ENCODE measurements around the gene COG2.
"Not testable (repeated sequence)": the region's sequence is repeated elsewhere in the genome, so short reads cannot be mapped to it uniquely, and the experiment has no call there.

COG2 gene

DNA sequence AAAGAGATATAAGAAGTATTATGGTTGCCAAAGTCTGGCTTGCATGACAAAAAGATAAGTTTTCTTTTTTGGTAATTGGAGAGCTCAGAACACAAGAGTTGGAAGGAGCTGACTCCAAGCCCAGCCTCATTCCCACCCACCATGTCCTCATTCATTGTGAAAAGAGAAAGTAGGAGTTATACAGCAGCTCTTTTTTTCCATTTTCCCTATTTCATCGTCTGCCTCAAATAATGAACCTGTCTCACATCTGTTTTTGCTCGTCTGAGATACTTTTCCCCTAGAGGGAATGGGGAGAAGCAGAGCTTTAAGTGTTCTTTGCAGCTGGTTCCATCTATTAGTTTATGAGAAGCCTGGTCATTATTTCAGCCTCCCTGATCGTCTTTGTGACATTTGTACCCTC, 36.9 kb downstream of the COG2 start:
- no peak for DNase-seq (ENCODE audit: low read depth in 3 of 3)

DNA sequence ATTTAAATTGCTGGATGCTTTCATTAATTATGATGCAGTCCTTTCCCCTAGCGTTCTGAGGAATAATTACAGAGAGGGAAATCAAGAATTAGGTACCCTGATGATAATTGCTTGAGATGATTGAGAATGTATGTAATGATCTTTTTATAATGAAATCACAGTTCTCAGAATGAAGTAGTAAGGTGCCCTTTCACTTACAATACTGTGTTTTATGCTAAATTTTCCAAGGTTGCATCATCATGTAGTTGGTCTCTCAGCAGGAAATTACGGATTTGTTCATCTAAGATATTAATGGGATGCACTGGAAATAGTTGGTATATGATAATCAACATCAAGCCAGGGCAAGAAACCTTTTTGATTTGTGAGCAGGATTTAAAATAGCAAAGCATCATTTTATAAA, 37.5 kb downstream of the COG2 start:
- DNase-seq (ENCODE audit: low read depth in 3 of 3) = no peak

DNA sequence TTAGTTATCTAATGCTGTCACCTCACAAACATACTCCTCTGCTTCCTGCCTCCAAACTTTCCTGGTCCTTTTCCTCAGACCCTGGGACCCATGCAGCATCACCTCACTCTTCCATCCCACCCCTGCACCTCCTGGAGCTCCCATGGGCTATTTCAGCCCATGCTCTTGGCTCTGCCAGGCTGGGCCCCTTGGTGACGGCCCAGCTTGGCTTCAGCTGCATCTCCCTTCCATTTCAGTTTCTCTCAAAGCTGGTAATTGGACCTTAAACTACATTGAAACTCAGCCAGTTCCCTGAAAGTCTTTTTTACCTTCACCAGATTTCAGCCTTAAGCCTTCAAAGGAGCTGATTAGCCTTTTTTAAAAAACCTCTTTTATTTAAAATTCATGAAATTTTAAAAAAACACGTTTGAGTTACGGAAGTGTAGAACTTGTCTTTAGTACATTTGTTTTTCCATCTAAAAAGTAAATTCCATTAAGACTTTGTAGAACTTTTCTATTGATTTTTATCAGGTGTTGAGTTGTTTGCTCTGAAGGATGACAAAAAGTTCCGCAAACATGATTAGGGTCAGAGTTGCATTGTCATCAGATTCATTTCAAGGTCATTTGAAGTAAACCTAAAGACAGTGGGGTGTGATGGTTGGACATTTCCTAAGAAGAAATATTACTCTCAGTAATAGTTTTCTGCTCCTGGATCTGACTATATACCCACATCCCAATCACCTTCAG, 38.2 kb downstream of the COG2 start:
- DNase-seq (ENCODE audit: low read depth in 3 of 3) = no peak

DNA sequence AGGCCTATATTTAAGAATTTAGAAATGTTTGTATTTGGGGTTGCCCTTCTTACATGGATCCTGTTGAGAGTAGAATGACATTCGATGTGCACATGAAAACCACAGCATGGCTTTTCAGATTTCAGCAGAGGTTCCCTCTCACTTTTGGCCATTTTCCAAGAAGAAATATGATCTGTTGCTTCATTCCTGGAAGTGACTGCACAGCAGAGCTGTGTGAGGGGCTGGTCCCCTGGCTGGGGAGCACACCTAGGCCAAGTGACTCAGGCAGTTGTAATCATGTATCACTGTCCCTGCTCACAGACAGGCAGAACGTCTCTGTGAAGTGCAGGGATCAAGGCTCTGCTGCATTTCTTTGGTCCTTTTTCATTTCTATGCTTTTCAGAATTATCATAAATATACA, 39.3 kb downstream of the COG2 start:
- DNase-seq (ENCODE audit: low read depth in 3 of 3) = no peak

DNA sequence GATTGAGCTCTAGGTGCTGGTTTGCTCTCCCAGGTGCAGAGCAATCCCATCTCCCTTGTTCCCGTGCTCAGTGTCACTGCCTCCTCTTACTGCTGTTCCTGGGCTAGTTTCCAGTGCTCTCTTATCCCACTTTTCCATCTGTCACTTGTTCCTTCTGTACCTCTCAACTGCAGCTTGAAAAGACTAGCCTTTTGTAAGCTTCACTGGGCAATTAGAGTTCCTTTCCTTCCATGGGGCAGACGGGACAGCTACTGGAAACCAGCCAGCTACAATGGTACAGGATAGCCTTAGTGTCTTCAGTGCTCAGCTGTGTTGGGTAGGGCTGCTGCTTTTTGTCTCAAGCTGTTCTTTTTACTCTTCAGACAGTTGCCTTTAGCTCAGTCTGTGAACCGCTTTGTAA, 40.0 kb downstream of the COG2 start:
- no peak for DNase-seq (ENCODE audit: low read depth in 3 of 3)

DNA sequence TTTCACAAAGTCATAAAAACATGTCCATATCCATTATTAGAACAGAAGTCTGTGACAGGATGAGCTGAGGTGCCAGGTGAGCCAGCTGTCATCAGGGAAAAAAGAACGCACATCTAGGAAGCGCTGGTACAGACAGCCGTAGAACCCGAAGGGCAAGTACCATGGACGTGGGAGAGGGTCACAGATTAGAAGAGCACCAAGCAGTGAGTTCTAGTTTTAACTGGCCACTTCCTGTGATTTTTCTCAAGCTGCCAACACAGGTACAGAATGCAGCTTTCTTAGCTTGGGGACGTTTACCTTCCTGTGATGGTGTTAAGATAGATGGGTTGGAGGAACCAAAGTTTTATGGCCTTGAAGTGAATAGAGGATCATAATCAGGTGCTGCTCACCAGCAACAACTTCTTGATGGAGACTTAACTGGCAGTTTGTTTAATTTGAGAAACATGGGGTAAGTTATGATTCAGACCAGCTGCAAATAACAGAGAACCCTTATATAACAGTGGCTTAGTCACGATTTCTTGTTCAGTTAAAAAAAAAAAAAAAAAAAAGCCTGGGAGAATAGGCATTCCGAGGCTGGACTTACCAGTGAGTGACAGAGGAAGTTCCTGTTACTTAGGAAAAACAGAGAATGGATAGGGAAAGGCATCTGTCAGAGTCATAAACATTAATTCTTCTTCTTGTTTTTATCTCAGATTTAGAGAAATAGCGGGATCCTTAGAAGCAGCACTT, 40.8 kb downstream of the COG2 start:
- no peak for DNase-seq (ENCODE audit: low read depth in 3 of 3)

DNA sequence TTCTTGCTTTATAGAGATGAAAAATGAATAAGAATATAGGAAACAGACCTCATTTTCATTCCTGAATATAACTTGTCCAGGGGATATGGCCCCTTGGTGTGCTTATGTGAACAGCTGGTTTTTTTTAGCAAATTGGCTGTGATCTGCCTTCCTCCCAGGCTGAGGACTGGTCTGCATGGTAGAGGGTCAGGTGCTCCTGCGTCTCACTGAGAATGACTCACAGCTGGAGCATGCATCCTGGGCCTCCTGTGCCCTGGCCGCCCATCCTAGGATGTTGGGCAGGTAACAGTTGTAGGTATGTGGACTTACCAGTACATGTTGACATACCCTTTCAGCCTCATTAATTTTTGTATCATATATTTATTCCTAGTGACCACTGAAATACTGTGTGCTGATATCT, 41.9 kb downstream of the COG2 start:
- DNase-seq (ENCODE audit: low read depth in 3 of 3) = no peak

DNA sequence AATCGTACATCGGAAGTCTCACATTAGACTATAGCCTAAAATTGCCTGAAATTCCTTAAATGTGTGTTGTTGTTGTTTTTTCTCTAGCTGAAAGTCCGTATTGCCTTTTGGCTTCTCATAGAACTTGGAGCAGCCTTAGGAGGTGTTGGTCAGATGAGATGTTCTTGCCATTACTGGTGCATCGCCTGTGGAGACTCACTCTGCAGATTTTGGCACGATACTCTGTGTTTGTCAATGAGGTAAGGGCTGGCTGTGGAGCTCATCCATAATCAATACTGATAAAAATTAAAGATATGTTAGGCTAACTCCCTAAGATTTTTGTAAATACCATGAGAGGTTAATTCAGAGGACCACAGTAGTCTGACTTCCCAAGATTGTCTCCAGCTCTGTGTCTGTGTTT, 42.7 kb downstream of the COG2 start:
- no peak for DNase-seq (ENCODE audit: low read depth in 3 of 3)

DNA sequence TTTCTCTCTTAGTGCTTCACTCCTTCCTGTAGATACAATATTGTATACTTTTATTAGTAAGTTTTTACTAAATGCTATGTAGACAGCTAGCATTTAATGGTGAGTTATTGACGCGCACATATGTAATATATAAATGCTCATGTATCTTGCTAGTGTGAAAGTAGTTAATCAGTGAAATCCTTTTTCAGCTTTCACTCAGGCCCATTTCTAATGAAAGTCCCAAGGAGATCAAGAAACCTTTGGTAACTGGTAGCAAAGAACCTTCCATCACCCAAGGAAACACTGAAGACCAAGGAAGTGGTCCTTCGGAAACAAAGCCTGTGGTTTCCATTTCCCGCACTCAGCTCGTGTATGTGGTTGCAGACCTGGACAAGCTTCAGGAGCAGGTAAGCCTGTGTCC, 44.5 kb downstream of the COG2 start:
- DNase-seq (ENCODE audit: low read depth in 3 of 3) = no peak

DNA sequence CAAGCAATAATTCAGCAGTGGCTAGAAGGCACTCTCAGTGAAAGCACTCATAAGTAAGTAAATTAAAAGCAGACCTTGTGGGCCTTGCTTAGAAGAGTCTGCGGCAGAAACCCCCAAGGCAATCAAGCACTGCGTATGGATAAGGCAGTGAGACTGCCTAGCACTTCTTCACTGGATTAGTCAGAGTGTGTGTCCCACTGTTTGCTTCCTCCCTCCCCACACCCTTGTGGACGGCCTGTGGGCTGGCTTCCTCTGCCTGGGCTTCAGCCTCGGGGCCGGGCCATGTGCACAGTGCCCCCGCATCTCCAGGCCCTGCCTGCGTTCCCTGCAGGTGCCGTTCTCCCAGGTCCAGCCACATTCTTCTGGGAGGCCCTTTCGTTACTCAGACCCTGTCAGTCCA, 47.8 kb downstream of the COG2 start:
- DNase-seq (ENCODE audit: low read depth in 3 of 3) = no peak

DNA sequence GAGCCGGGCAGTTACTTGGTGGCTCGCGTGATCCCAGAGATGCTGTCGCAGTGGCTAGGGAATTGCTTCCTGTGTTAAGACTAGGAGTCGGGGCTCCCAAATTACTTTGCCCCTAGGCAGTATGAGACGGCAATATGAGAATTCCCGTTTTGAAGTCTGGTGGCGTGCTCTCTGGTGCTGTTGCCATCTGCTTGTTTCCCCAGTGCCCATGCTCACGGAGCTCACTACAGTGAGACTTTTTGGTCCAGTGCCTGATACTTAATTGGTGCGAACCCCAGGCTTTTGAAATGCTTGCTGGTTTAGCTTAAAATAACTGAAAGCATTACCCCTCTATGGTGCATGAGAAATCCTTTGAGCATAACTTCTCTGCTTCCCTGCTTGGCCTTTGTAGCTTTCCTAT, 49.3 kb downstream of the COG2 start:
- no peak for DNase-seq (ENCODE audit: low read depth in 3 of 3)

DNA sequence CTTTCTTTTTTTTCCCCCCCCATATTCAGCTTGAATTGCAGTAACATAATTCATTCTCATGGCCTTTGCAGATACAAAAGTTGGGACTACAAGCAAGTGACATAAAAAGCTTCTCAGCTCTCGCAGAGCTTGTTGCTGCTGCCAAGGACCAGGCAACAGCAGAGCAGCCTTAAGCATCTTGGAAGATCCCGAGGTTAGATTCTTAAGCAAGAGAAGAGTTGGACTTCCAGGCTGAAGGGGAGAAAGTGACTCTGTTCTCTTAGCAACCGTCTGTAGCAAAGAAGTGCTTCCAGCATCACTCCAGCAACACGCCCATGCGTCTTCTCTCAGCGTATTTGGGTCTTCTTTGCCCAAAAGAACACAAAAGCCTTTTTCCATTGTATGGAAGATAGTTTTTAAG, 50.9 kb downstream of the COG2 start:
- no peak for DNase-seq (ENCODE audit: low read depth in 3 of 3)

DNA sequence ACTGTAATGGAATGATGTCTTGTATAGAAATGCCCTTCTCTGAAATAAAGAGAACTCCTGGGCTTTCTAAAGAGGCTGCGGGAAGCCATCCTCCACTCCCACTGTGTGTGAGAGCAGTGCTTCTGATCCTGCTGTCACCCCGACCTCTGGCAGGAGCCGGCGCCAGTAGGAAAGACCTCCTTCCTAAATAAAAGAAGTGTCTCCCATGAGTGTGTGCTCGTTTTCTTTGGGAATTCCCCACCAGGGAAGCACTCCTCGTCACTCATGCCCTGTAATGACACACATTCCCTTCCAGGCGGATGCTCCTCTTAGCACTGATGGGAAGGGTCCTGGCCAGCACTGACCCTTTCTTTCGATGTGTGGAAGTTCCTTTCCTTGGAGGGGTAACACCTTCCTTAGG, 51.5 kb downstream of the COG2 start:
- no peak for DNase-seq (ENCODE audit: low read depth in 3 of 3)

DNA sequence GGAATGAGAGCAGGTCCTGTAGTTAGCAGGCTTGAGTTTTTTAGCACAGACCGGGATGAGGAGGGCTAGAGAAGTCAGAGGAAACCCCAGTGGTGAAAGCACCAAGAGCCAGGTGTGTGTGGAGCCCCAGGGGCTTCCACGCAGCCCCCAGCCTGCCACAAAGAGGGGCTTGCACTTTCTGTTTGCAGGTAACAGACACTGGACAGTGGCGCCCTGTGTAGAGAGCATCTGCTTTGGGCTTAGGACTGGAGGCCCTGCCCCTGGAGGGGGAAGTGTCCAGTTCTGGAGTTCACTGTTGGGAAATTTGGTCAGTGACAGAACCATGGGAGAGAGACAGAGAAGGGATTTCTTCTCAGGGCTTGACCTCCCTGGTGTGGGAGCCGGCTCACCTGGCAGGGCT, 52.2 kb downstream of the COG2 start:
- no peak for DNase-seq (ENCODE audit: low read depth in 3 of 3)

DNA sequence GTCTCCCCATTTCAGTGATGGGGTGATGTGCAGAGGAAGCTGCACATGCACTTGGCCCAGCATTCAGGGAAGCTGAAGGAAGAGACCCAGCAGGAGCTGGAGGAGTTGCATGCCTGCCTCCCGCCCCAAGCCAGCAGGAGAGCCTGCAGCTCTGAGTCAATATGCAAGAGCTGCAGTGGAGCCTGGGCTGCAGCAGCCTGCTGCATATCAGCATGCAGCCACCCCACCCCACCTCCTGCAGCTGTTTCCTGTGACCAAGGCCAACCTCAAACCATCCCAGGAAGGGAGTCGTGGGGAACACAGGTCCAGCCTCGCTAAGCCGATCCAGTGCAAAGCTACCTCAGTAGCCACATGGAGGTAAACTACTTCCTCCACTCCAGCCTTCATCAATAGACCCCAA, 52.7 kb downstream of the COG2 start:
- DNase-seq (ENCODE audit: low read depth in 3 of 3) = no peak

DNA sequence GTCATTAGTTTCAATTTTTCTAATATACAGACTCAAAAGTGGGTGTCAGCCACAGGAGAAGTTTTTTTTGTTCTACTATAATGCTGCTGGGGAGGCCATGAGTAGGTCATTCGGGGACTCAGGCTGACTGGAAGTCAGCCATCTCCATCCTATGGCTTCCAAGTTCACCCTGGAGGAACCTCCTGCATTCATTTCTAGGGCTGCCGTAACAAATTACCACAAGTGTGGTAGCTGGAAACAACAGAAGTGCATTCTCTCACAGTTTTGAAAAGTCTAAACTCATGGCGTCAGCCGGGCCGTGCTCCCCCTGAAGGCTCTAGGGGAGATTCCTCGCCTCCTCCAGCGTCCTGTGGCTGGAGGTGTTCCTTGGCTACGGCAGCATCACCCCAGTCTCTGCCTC, 53.9 kb downstream of the COG2 start:
- no peak for DNase-seq (ENCODE audit: low read depth in 3 of 3)

DNA sequence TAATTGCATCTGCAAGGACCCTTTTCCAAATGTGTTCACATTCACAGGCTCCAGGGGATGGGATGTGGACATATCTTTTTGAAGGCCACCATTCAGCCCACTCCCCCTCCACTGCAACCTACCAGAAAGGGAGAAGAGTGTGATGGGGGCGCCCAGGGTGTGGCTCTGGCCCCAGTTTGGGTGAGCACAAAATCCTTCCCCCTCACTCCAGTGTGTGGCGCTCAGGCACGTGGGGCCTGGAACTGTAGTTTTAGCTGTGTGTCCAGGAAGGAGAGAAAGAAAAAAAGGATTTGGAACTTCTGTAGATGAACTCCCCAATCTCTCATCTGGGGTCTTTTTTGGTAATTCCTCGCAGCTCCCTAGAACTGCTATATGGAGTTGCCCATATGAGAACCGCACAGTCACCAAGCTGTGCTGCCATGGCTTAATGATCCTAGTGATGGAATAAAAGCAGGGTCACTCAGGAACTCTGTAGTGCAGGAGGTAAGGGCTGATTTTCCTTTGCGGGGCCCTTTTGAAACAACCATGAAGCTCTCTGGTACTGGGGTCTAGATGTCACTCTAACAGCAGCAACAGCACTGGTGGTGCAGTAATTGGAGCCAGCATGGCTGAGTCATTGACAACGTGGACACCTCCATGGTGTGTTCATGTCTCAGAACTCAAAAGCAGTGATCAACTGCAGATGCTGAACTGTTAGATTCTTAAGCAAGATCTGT, 54.6 kb downstream of the COG2 start:
- DNase-seq (ENCODE audit: low read depth in 3 of 3) = no peak

DNA sequence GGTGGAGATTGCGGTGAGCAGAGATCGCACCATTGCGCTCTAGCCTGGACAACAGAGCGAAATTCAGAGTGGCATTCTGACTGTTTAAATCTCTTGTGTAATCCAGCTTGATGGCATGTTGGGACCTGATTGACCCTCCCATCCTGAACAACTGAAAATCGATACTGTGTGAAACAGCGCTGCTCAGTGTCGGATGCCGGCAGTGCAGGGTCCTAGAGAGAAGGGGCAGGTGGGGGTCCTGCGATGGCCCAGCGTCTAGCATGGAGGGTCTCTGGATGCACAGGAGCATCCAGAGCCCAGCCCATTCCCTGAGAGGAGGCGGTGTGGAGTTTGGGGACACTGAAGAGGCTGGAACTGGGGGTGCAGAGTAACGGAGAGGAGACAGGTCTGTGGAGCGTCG, 55.8 kb downstream of the COG2 start:
- DNase-seq (ENCODE audit: low read depth in 3 of 3) = no peak

DNA sequence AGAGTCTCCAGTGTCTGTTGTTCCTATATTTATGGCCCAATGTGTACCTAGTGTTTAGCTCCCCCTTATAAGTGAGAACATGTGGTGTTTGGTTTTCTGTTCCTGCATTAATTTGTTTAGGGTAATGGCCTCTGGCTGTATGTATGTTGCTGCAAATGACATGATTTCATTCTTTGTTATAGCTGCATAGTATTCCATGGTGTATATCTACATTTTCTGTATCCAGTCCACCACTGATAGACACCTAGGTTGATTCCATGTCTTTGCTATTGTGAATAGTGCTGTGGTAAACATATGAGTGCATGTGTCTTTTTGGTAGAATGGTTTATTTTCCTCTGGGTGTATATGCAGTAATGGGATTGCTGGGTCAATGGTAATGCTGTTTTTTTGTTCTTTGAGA, 56.7 kb downstream of the COG2 start:
- DNase-seq (ENCODE audit: low read depth in 3 of 3) = not testable (repeated sequence)

DNA sequence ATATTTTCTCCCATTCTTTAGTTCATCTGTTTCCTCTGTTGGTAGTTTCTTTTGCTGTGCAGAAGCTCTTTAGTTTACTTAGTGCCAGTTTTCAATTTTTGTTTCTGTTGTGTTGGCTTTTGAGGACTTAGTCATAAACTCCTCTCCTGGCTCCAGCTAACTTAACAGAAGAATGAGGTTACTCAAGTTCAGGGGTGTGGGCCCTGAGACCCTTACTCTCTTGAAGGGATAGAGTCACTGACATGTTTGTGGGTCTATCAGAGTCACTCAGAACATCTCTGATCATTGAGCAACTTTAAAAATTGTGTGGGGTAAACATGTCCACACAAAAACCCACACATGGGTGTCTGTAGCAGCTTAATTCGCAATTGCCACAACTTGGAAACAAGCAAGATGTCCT, 57.4 kb downstream of the COG2 start:
- DNase-seq (ENCODE audit: low read depth in 3 of 3) = no peak

DNA sequence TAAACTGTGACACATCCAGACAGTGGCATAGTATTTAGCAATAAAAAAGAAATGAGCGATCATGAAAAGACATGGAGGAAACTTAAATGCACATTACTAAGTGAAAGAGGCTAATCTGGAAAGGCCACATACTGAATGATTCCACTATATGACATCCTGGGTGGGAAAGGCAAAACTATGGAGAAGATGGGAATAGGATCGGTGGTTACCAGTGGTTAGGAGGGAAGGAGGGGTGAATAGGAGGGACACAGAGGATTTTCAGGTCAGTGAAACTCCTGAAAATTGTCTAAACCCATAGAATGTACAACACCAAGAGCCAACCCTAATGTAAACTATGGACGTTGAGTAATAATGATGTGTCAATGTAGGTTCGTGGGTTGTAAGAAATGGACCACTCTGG, 57.9 kb downstream of the COG2 start:
- no peak for DNase-seq (ENCODE audit: low read depth in 3 of 3)

DNA sequence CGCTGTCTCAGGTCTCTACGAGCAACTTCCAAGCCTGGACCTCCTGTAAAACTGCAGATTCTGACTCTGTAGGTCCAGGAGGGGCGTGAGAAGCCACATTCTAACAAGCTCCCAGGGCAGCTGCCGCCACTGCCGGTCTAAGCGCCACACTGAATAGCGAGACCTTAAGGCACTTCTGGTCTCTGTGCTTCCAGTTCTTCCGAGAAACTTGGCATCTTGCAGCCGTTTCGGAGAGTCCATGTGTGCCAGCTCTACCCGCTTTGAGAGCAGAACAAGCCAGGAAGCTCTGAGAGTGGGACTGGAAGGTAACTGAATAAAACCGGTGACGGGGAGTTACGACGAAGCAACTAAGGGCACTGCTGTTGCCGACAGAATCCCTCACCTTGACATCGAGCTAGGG, 59.2 kb downstream of the COG2 start:
- DNase-seq (ENCODE audit: low read depth in 3 of 3) = no peak

Data from stimulated activated CD4-positive, alpha-beta T cell treated with anti-CD3 and anti-CD28 coated beads, TNF-alpha, amount 100 ng/mL, for 24 hours (primary cell).